ENCODE data around the gene PHC2. TPM values are rescaled to one million over a fixed set of nuclear protein-coding genes. Genes with fewer than 3 reads are reported as not detected.
A peak's percentile ranks its signal among the peaks of the same experiment; 100 is the strongest.

The PHC2 gene
- total and polyA plus RNA-seq, 2 of the 13 experiments (the other 11 are each of a cell fraction or from before 2014, with no cell fraction given): 52.5 to 84.9 TPM

DNA sequence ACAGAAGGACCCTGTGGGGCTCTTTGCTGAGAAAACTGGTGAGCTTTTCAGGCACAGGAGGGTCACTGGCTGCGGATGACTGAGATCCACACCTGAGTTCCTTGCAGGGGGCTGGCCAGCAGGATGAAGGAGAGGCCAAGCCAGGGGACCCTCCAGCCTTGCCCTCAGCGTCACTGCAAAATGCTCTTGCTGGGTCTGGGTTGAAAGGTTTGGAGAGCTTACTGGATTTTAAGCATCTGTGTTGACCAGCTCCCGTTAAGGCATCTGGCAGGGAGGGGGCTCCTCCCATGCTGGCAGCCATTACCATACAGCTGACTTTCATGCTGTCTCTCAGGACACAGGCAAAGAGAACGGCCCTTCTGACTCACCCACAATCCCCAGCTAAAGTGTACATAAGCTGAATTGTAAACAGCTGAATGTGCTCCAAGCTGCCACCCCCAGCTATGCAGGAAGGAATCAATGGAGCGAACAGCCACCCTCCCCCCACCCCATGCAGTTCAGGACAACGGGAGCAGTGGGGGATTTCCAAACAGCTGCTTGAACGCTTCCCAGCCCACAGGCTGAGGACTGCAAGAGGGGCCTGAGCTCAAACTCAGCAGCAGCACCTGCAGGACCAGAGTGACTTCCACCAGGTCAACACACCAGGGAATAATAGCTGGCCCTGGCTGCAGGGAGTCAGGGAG lies 88.7 kb downstream of the PHC2 start (continued):
- TF ChIP-seq ZNF607 (CRISPR knock-in tag; IDR thresholded peaks at IDR 0.05; ENCODE audit: borderline replicate concordance): peak; percentile 87
- TF ChIP-seq, protein P1, sequence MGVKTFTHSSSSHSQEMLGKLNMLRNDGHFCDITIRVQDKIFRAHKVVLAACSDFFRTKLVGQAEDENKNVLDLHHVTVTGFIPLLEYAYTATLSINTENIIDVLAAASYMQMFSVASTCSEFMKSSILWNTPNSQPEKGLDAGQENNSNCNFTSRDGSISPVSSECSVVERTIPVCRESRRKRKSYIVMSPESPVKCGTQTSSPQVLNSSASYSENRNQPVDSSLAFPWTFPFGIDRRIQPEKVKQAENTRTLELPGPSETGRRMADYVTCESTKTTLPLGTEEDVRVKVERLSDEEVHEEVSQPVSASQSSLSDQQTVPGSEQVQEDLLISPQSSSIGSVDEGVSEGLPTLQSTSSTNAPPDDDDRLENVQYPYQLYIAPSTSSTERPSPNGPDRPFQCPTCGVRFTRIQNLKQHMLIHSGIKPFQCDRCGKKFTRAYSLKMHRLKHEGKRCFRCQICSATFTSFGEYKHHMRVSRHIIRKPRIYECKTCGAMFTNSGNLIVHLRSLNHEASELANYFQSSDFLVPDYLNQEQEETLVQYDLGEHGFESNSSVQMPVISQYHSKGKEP (CRISPR knock-in tag; IDR thresholded peaks at IDR 0.05): no peak
- peak; percentile 65; the same call in 1 of the 2 replicates for TF ChIP-seq SIX1 (CRISPR knock-in tag; IDR thresholded peaks at IDR 0.05; ENCODE audit: borderline replicate concordance)
- no peak for TF ChIP-seq ZNF180 (CRISPR knock-in tag; IDR thresholded peaks at IDR 0.05; ENCODE audit: borderline replicate concordance, low read depth)
- peak; percentile 89; the same call in 1 of the 2 replicates for TF ChIP-seq ZNF275 (CRISPR knock-in tag; IDR thresholded peaks at IDR 0.05; ENCODE audit: borderline replicate concordance)
- TF ChIP-seq ZHX1 (CRISPR knock-in tag; IDR thresholded peaks at IDR 0.05; ENCODE audit: low read depth): peak; percentile 90
- no peak for TF ChIP-seq ZNF234 (CRISPR knock-in tag; conservative IDR thresholded peaks at IDR 0.05)
- TF ChIP-seq BRCA1 (CRISPR knock-in tag; IDR thresholded peaks at IDR 0.05): 0 out of 2 replicates have a peak, but pooled peaks have one; percentile 50
- TF ChIP-seq HNF4A (CRISPR knock-in tag; IDR thresholded peaks at IDR 0.05): peak; percentile 75
- TF ChIP-seq MTA1 (CRISPR knock-in tag; IDR thresholded peaks at IDR 0.05; ENCODE audit: borderline replicate concordance): peak; percentile 77
- 0 out of 2 replicates have a peak, but pooled peaks have one; percentile 15 for TF ChIP-seq KDM1A (CRISPR knock-in tag; IDR thresholded peaks at IDR 0.05)
- TF ChIP-seq GATAD2A (CRISPR knock-in tag; IDR thresholded peaks at IDR 0.05): peak; percentile 94
- no peak for TF ChIP-seq ZEB1 (IDR thresholded peaks at IDR 0.05; ENCODE audit: insufficient replicate concordance, low read depth)
- 0 out of 2 replicates have a peak, but pooled peaks have one; percentile 19 for TF ChIP-seq ZNF24 (IDR thresholded peaks at IDR 0.05)
- TF ChIP-seq ZNF30 (CRISPR knock-in tag; IDR thresholded peaks at IDR 0.05): no peak
- no peak for TF ChIP-seq ZNF446 (CRISPR knock-in tag; IDR thresholded peaks at IDR 0.05)
- TF ChIP-seq ZNF574 (CRISPR knock-in tag; IDR thresholded peaks at IDR 0.05): peak; percentile 83
- peak; percentile 91 for TF ChIP-seq KAT7 (CRISPR knock-in tag; IDR thresholded peaks at IDR 0.05; ENCODE audit: borderline replicate concordance)
- peak; percentile 28 to 86; a peak in 2 of 4 replicates for TF ChIP-seq EP300 (IDR thresholded peaks at IDR 0.05; ENCODE audit: low read depth in 2 of 2, low read length in 2 of 2)
- peak; percentile 82 for TF ChIP-seq EP300 (CRISPR knock-in tag; IDR thresholded peaks at IDR 0.05; ENCODE audit: borderline replicate concordance)
- TF ChIP-seq TRIM24 (CRISPR knock-in tag; IDR thresholded peaks at IDR 0.05): no peak
- peak; percentile 97 for TF ChIP-seq ZNF350 (CRISPR knock-in tag; IDR thresholded peaks at IDR 0.05; ENCODE audit: borderline replicate concordance, low read depth)

All from HepG2 (cell line).